ENCODE data around the gene MXRA7. TPM values are rescaled to one million over a fixed set of nuclear protein-coding genes. Genes with fewer than 3 reads are reported as not detected.

MXRA7 gene
- total and polyA plus RNA-seq, 2 of the 4 experiments (the other 2 are of a cell fraction): 168 to 231 TPM

DNA sequence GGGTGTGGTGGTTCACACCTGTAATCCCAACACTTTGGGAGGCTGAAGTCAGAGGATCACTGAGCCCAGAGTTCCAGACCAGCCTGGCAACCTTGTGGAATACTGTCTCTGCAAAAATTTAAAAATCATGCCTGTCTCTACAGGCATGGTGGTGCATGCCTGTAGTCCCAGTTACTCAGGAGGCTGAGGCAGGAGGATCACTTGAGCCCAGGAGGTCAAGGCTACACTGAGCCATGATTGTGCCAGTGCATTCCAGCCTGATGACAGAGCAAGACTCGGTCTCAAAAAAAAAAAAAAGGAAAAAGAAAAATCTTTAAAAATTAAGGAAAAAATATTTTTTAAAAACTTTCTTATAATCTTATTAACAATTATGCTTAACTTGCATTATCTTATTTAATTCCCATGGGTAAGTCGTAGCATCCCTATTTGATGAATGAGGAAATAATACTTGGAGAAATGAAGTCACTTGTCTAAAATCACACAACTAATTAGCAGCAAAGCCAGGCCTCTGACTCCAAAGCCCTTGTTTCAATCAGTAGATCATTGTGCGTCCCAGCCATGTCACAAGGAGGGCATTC lies 40.7 kb upstream of the MXRA7 start:
- DNase-seq (no peak), ATAC-seq (ENCODE audit: low read depth) (no peak)
- no peaks in the 10 kb centered on the region; the same call in 1 of the 2 replicates for H3K9me1 ChIP-seq (ENCODE audit: insufficient read depth, low read length)
- intact Hi-C loops (cut with micrococcal nuclease) (no loop called here), dilution Hi-C loops (cut with HindIII; ENCODE audit: low sequenced_read_pairs, unreplicated experiment) (no loop called here), in situ Hi-C loops (cut with MboI; ENCODE audit: low sequenced_read_pairs) (no loop called here)
- no peak overlapping the region for H2AK5ac ChIP-seq (ENCODE audit: low read depth, low read length)
- H3K27me3 ChIP-seq (ENCODE audit: control insufficient read depth, insufficient read depth, low read length): no peaks in the 10 kb centered on the region
- H3K9ac ChIP-seq (ENCODE audit: low read depth, low read length): no peak overlapping the region
- H3K36me3 ChIP-seq (ENCODE audit: control insufficient read depth, insufficient read depth, low read length): peaks cover 19% of the 10 kb centered on the region
- H4K20me1 ChIP-seq (ENCODE audit: insufficient read depth, low read length): no peaks in the 10 kb centered on the region
- 0 out of 4 replicates have a peak, but pooled peaks cover 0 to 3% of the 10 kb centered on the region in 2 experiments for H3K79me1 ChIP-seq (ENCODE audit: low read depth in 1 of 2, low read length in 2 of 2)
- TF ChIP-seq MAZ (IDR thresholded peaks at IDR 0.05; ENCODE audit: borderline replicate concordance, low read depth, low read length) (no peak), RFX5 (IDR thresholded peaks at IDR 0.05; ENCODE audit: low read depth, low read length) (no peak), FOS (IDR thresholded peaks at IDR 0.05; ENCODE audit: low read depth, low read length) (no peak), SMC3 (IDR thresholded peaks at IDR 0.05; ENCODE audit: low read depth, low read length) (no peak), RCOR1 (IDR thresholded peaks at IDR 0.05; ENCODE audit: insufficient replicate concordance, low read length) (no peak), MAFK (IDR thresholded peaks at IDR 0.05; ENCODE audit: low read depth, low read length) (0 out of 2 replicates have a peak, but pooled peaks have one; percentile 14)
- TF ChIP-seq, protein P1, sequence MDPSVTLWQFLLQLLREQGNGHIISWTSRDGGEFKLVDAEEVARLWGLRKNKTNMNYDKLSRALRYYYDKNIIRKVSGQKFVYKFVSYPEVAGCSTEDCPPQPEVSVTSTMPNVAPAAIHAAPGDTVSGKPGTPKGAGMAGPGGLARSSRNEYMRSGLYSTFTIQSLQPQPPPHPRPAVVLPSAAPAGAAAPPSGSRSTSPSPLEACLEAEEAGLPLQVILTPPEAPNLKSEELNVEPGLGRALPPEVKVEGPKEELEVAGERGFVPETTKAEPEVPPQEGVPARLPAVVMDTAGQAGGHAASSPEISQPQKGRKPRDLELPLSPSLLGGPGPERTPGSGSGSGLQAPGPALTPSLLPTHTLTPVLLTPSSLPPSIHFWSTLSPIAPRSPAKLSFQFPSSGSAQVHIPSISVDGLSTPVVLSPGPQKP (IDR thresholded peaks at IDR 0.05; ENCODE audit: borderline replicate concordance, low read depth, low read length): no peak
- TF ChIP-seq, protein P2, sequence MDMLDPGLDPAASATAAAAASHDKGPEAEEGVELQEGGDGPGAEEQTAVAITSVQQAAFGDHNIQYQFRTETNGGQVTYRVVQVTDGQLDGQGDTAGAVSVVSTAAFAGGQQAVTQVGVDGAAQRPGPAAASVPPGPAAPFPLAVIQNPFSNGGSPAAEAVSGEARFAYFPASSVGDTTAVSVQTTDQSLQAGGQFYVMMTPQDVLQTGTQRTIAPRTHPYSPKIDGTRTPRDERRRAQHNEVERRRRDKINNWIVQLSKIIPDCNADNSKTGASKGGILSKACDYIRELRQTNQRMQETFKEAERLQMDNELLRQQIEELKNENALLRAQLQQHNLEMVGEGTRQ (IDR thresholded peaks at IDR 0.05; ENCODE audit: low read depth, low read length): no peak
- H4K5ac ChIP-seq (ENCODE audit: low read depth, low read length): no peak overlapping the region
- no peak overlapping the region for H3K4me2 ChIP-seq (ENCODE audit: low read depth, low read length)
- BruUV-seq (replicated peaks): no TSS peak
- H2BK5ac ChIP-seq (ENCODE audit: low read depth, low read length, poor library complexity, severe bottlenecking): no peak overlapping the region
- no peak overlapping the region for H3K23ac ChIP-seq (ENCODE audit: low read depth, low read length)
- no peak overlapping the region for H3K56ac ChIP-seq (ENCODE audit: extremely low read depth, insufficient read depth, low read length)
- H4K91ac ChIP-seq (ENCODE audit: insufficient read depth, low read depth, low read length): no peak overlapping the region
- WGBS, 2 experiments (ENCODE audit: extremely low coverage in 2 of 2, insufficient read length in 1 of 2): no CpG with 5 or more reads among the region's 3 CpGs
- H3K4ac ChIP-seq (ENCODE audit: low read depth, low read length): no peak overlapping the region
- H2BK120ac ChIP-seq (ENCODE audit: low read depth, low read length): no peak overlapping the region
- H3K9me3 ChIP-seq (ENCODE audit: control insufficient read depth, insufficient read depth, low read length): no peaks in the 10 kb centered on the region
- no peak overlapping the region for H2AK9ac ChIP-seq (replicated peaks; ENCODE audit: low read depth, low read length, poor library complexity)
- no peak overlapping the region for H2BK15ac ChIP-seq (ENCODE audit: low read depth, low read length)
- ChIA-PET CTCF (no interaction called here), POLR2A (ENCODE audit: unreplicated experiment) (no interaction called here)
- no peak overlapping the region for H2AFZ ChIP-seq (replicated peaks; ENCODE audit: low read length, poor library complexity)
- no peaks in the 10 kb centered on the region for H3K4me1 ChIP-seq (ENCODE audit: control insufficient read depth, insufficient read depth, low read length)
- H3K27ac ChIP-seq (ENCODE audit: insufficient read depth, low read length): no peak overlapping the region
- H3K14ac ChIP-seq (replicated peaks; ENCODE audit: low read depth, low read length): no peak overlapping the region
- no peak overlapping the region for H2BK20ac ChIP-seq (ENCODE audit: low read depth, low read length)
- no peak overlapping the region for H4K8ac ChIP-seq (ENCODE audit: low read depth in 2 of 2, low read length in 2 of 2)
- H3K18ac ChIP-seq (ENCODE audit: low read depth, low read length): no peak overlapping the region
- H3K4me3 ChIP-seq (ENCODE audit: insufficient read depth, low read depth, low read length): no peak overlapping the region

Data from IMR-90 (cell line).